Stomach (tissue), 4 donors: ENCODE measurements around the gene COG2.

Experiments
- CTCF ChIP-seq, 7 experiments: fragments of 450-650 bp in 4 of 7; fragments of 200-600 bp in 3 of 7; sonication (generic) in 3 of 7; IDR thresholded peaks; one replicate each; pipeline ENCODE4 v1.5.1; 2016 to 2019; ENCODE audit warnings: antibody characterized with exemption in 7 of 7, control low read depth in 2 of 7, mild to moderate bottlenecking in 1 of 7
- EP300 ChIP-seq: sonication (generic); formaldehyde crosslinking; IDR thresholded peaks from one replicate; pipeline ENCODE4 v1.6.1; 2017; ENCODE audit warnings: antibody characterized with exemption
- POLR2A ChIP-seq, 4 donors: fragments of 450-650 bp; IDR thresholded peaks; one replicate each; pipeline ENCODE4 v1.6.1; 2016; ENCODE audit warnings: antibody characterized with exemption in 4 of 4, control low read depth in 2 of 4, mild to moderate bottlenecking in 1 of 4, moderate library complexity in 1 of 4
- POLR2AphosphoS5 ChIP-seq, 3 donors: sonication (generic); formaldehyde crosslinking; IDR thresholded peaks; one replicate each; pipeline ENCODE4 v1.6.1; 2016; ENCODE audit warnings: antibody characterized with exemption in 3 of 3

DNA sequence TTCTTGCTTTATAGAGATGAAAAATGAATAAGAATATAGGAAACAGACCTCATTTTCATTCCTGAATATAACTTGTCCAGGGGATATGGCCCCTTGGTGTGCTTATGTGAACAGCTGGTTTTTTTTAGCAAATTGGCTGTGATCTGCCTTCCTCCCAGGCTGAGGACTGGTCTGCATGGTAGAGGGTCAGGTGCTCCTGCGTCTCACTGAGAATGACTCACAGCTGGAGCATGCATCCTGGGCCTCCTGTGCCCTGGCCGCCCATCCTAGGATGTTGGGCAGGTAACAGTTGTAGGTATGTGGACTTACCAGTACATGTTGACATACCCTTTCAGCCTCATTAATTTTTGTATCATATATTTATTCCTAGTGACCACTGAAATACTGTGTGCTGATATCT, 41.9 kb downstream of the COG2 start:
- TF ChIP-seq CTCF (IDR thresholded peaks at IDR 0.05) (no peak), POLR2A (IDR thresholded peaks at IDR 0.05) (no peak), EP300 (no peak), POLR2AphosphoS5 (IDR thresholded peaks at IDR 0.05) (no peak)
